Non-pigmented ciliary epithelial cell (primary cell): Measurements from ENCODE around the gene DSCAML1.
"Not testable (repeated sequence)": the region's sequence is repeated elsewhere in the genome, so short reads cannot be mapped to it uniquely, and the experiment has no call there.

Experiments
- DNase-seq: peaks from one replicate; pipeline ENCODE4 v3.0.0-alpha.2; 2010; ENCODE audit warnings: low read depth

The DSCAML1 gene

GRCh38 chr11:117792241-117792640, 4.8 kb downstream of the DSCAML1 start:
- DNase-seq, result no peak

- DNase-seq, result no peak
Measured at GRCh38 chr11:117790279-117790678, 6.7 kb downstream of the DSCAML1 start.

- no peak for DNase-seq
Measured at GRCh38 chr11:117789241-117789640, 7.8 kb downstream of the DSCAML1 start.

- no peak for DNase-seq
Measured at GRCh38 chr11:117786135-117786870, 10.7 kb downstream of the DSCAML1 start.

GRCh38 chr11:117782101-117782500, 14.9 kb downstream of the DSCAML1 start:
- no peak for DNase-seq

- DNase-seq, result no peak
Measured at GRCh38 chr11:117781627-117782026, 15.4 kb downstream of the DSCAML1 start.

- DNase-seq, result no peak
Measured at GRCh38 chr11:117780456-117780855, 16.6 kb downstream of the DSCAML1 start.

- no peak for DNase-seq
Measured at GRCh38 chr11:117774553-117774952, 22.5 kb downstream of the DSCAML1 start.

- no peak for DNase-seq
Measured at GRCh38 chr11:117772360-117772759, 24.7 kb downstream of the DSCAML1 start.

GRCh38 chr11:117771841-117772240, 25.2 kb downstream of the DSCAML1 start:
- no peak for DNase-seq

GRCh38 chr11:117771197-117771596, 25.8 kb downstream of the DSCAML1 start:
- DNase-seq, result no peak

- DNase-seq, result no peak
Measured at GRCh38 chr11:117770061-117770460, 27.0 kb downstream of the DSCAML1 start.

GRCh38 chr11:117769533-117769932, 27.5 kb downstream of the DSCAML1 start:
- no peak for DNase-seq

GRCh38 chr11:117768506-117768905, 28.5 kb downstream of the DSCAML1 start:
- DNase-seq, result no peak

GRCh38 chr11:117767071-117767470, 29.9 kb downstream of the DSCAML1 start:
- no peak for DNase-seq

- DNase-seq, result no peak
Measured at GRCh38 chr11:117766576-117766975, 30.4 kb downstream of the DSCAML1 start.

GRCh38 chr11:117766026-117766425, 31.0 kb downstream of the DSCAML1 start:
- DNase-seq, result no peak

- no peak for DNase-seq
Measured at GRCh38 chr11:117765068-117765467, 31.9 kb downstream of the DSCAML1 start.

- not testable (repeated sequence) for DNase-seq
Measured at GRCh38 chr11:117763465-117763864, 33.6 kb downstream of the DSCAML1 start.

- DNase-seq, result no peak
Measured at GRCh38 chr11:117761993-117762392, 35.0 kb downstream of the DSCAML1 start.

- no peak for DNase-seq
Measured at GRCh38 chr11:117759305-117759704, 37.7 kb downstream of the DSCAML1 start.

GRCh38 chr11:117754030-117754429, 43.0 kb downstream of the DSCAML1 start:
- no peak for DNase-seq

- no peak for DNase-seq
Measured at GRCh38 chr11:117752721-117753237, 44.2 kb downstream of the DSCAML1 start.

GRCh38 chr11:117752071-117752470, 44.9 kb downstream of the DSCAML1 start:
- DNase-seq, result no peak
